Measurements from ENCODE around the gene HEXIM2. TPM values are rescaled to one million over a fixed set of nuclear protein-coding genes. Genes with fewer than 3 reads are reported as not detected.

HEXIM2 gene
- total and polyA plus RNA-seq, 2 of the 13 experiments (the other 11 are each of a cell fraction or from before 2014, with no cell fraction given), result 27.1 to 32.4 TPM

DNA sequence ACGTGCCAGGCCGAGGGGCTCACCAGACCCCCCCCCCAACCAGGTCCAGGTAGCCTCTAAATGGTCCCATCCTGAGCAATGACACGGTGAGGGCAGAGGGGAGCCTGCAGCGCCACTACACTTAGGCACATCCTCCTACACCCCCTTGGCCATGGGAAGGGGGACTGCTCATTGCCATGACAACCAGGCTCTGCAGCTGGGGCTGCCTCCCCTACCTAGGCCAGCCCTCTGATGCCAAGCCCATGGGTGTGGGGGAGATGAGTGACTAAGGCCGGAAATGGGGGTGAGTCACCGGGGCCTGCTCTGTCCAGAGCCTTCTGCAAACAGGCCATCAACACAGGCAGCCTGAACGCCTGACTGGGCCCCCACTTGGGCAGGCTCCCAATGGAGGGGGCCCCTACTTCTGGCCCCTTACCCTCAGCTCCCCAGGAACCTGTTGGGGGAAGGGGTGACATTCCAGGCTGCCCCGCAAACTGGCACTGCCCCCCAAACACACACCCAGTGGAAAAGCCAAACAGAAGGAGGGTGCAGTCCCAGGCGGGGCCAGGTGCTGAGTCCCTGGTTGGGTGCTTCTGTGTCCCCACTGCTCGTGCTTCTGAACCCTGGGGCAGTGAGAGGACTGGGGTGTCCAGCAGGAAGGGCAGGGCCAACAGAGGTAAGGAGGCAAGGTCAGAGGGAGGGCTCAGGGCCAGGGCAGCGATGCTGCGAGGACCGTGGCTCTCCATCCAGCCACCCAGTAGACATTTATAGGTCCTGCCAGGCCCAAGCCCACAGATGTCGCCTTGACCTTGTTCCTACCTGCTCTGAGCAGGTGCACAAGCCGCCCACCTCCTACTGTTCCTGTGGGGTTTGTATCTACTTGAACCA, 37.5 kb upstream of the HEXIM2 start (continued):
- TF ChIP-seq PRMT3 (CRISPR knock-in tag; IDR thresholded peaks at IDR 0.05; ENCODE audit: borderline replicate concordance, low read depth) (no peak), ATAD3A (CRISPR knock-in tag; IDR thresholded peaks at IDR 0.05) (no peak), ATRX (CRISPR knock-in tag; IDR thresholded peaks at IDR 0.05; ENCODE audit: borderline replicate concordance) (no peak), SIX4 (CRISPR knock-in tag; IDR thresholded peaks at IDR 0.05) (no peak), WIZ (CRISPR knock-in tag; IDR thresholded peaks at IDR 0.05) (no peak), ZNF569 (CRISPR knock-in tag; IDR thresholded peaks at IDR 0.05; ENCODE audit: borderline replicate concordance) (no peak), ZNF615 (CRISPR knock-in tag; IDR thresholded peaks at IDR 0.05; ENCODE audit: borderline replicate concordance) (no peak), NFKBIZ (CRISPR knock-in tag; IDR thresholded peaks at IDR 0.05) (no peak; the same call in 1 of the 2 replicates), ZNF263 (CRISPR knock-in tag; IDR thresholded peaks at IDR 0.05) (no peak), ZNF607 (CRISPR knock-in tag; IDR thresholded peaks at IDR 0.05; ENCODE audit: borderline replicate concordance) (no peak; the same call in 1 of the 2 replicates), CEBPB (IDR thresholded peaks at IDR 0.05; ENCODE audit: borderline replicate concordance, low read depth, low read length) (no peak), ZBTB21 (CRISPR knock-in tag; IDR thresholded peaks at IDR 0.05) (no peak), PCBP1 (IDR thresholded peaks at IDR 0.05; ENCODE audit: borderline replicate concordance, low read depth, low read length) (peak; percentile 85), PITX1 (CRISPR knock-in tag; IDR thresholded peaks at IDR 0.05) (peak; percentile 43; the same call in 1 of the 2 replicates), NR3C1 (CRISPR knock-in tag; IDR thresholded peaks at IDR 0.05) (no peak), TCF12 (IDR thresholded peaks at IDR 0.05) (no peak), TCF12 (CRISPR knock-in tag; IDR thresholded peaks at IDR 0.05) (0 out of 2 replicates have a peak, but pooled peaks have one; percentile 51), ZBTB1 (CRISPR knock-in tag; IDR thresholded peaks at IDR 0.05; ENCODE audit: borderline replicate concordance) (no peak), IRX3 (CRISPR knock-in tag; IDR thresholded peaks at IDR 0.05; ENCODE audit: borderline replicate concordance, low read depth) (no peak), TRIM24 (CRISPR knock-in tag; IDR thresholded peaks at IDR 0.05) (no peak), MBNL3 (CRISPR knock-in tag; conservative IDR thresholded peaks at IDR 0.05) (no peak), ZNF543 (CRISPR knock-in tag; IDR thresholded peaks at IDR 0.05) (no peak), ZMYM3 (CRISPR knock-in tag; IDR thresholded peaks at IDR 0.05) (peak; percentile 6; the same call in 1 of the 2 replicates), FOSL2 (CRISPR knock-in tag; IDR thresholded peaks at IDR 0.05) (peak; percentile 99)
- TF ChIP-seq, protein P1, sequence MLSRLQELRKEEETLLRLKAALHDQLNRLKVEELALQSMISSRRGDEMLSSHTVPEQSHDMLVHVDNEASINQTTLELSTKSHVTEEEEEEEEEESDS (CRISPR knock-in tag; IDR thresholded peaks at IDR 0.05; ENCODE audit: borderline replicate concordance), result no peak
- TF ChIP-seq, protein P2, sequence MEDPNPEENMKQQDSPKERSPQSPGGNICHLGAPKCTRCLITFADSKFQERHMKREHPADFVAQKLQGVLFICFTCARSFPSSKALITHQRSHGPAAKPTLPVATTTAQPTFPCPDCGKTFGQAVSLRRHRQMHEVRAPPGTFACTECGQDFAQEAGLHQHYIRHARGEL (CRISPR knock-in tag; IDR thresholded peaks at IDR 0.05), result no peak
- TF ChIP-seq, protein P3, sequence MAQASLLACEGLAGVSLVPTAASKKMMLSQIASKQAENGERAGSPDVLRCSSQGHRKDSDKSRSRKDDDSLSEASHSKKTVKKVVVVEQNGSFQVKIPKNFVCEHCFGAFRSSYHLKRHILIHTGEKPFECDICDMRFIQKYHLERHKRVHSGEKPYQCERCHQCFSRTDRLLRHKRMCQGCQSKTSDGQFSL (CRISPR knock-in tag; IDR thresholded peaks at IDR 0.05), result no peak
- TF ChIP-seq, protein P4, sequence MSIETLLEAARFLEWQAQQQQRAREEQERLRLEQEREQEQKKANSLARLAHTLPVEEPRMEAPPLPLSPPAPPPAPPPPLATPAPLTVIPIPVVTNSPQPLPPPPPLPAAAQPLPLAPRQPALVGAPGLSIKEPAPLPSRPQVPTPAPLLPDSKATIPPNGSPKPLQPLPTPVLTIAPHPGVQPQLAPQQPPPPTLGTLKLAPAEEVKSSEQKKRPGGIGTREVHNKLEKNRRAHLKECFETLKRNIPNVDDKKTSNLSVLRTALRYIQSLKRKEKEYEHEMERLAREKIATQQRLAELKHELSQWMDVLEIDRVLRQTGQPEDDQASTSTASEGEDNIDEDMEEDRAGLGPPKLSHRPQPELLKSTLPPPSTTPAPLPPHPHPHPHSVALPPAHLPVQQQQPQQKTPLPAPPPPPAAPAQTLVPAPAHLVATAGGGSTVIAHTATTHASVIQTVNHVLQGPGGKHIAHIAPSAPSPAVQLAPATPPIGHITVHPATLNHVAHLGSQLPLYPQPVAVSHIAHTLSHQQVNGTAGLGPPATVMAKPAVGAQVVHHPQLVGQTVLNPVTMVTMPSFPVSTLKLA (IDR thresholded peaks at IDR 0.05), result no peak
- TF ChIP-seq, protein P5, sequence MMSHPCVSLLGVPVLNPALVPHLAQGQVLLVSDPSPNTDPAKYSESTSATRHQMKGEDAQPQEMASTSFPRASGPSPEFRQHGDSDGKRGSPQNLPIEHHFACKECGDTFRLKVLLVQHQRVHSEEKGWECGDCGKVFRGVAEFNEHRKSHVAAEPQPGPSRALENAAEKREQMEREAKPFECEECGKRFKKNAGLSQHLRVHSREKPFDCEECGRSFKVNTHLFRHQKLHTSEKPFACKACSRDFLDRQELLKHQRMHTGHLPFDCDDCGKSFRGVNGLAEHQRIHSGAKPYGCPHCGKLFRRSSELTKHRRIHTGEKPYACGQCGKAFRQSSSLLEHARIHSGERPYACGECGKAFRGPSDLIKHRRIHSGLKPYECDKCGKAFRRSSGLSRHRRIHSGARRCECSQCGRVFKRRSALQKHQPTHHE (CRISPR knock-in tag; IDR thresholded peaks at IDR 0.05; ENCODE audit: borderline replicate concordance), result no peak
